Stimulated activated memory B cell treated with anti-CD40 and anti-IgM and Interleukin-4, amounts not matched to agents 10 μg/mL and 1 μg/mL and 100 μg/mL, for 72 hours (primary cell): ENCODE data around the gene CNTNAP2.

Source experiments
- ATAC-seq: fragments of 150-1000 bp; cut with Tn5 transposase; 2 replicates; pipeline ENCODE4 v1.10.0; 2021
- H3K27ac Mint-ChIP-seq: one replicate; pipeline ENCODE4 v1.8.0; 2022; ENCODE audit warnings: mild to moderate bottlenecking, mixed read lengths
- H3K27me3 Mint-ChIP-seq: one replicate; pipeline ENCODE4 v1.8.0; 2022; ENCODE audit warnings: mixed read lengths
- H3K36me3 Mint-ChIP-seq: one replicate; pipeline ENCODE4 v1.8.0; 2022; ENCODE audit warnings: mixed read lengths
- H3K4me1 Mint-ChIP-seq: one replicate; pipeline ENCODE4 v1.8.0; 2022; ENCODE audit warnings: mixed read lengths
- H3K4me3 Mint-ChIP-seq: one replicate; pipeline ENCODE4 v1.8.0; 2022; ENCODE audit warnings: mild to moderate bottlenecking, moderate library complexity, mixed read lengths
- H3K9me3 Mint-ChIP-seq: one replicate; pipeline ENCODE4 v1.8.0; 2022; ENCODE audit warnings: mixed read lengths

CNTNAP2 gene

DNA sequence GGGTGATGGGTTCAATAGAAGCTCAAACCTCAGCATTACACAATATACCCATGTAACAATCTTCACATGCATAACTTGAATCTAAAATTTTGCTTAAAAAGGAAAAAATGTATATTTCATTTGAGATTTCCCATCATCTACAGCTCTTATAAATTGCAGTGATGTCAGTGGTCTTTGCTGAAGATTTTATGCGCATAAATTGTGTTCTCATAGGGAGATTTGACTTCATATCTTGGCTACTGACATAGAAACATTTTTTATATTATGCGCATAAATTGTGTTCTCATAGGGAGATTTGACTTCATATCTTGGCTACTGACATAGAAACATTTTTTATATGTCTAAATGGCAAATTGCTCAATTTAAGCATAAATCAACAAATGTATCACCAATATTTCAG is 1348.6 kb downstream of the CNTNAP2 start:
- Mint-ChIP-seq H3K4me3 (no peak overlapping the region), H3K27me3 (no peaks in the 10 kb centered on the region), H3K27ac (no peak overlapping the region), H3K9me3 (peaks cover 6% of the 10 kb centered on the region), H3K4me1 (no peaks in the 10 kb centered on the region), H3K36me3 (no peaks in the 10 kb centered on the region)
- ATAC-seq, result no peak

DNA sequence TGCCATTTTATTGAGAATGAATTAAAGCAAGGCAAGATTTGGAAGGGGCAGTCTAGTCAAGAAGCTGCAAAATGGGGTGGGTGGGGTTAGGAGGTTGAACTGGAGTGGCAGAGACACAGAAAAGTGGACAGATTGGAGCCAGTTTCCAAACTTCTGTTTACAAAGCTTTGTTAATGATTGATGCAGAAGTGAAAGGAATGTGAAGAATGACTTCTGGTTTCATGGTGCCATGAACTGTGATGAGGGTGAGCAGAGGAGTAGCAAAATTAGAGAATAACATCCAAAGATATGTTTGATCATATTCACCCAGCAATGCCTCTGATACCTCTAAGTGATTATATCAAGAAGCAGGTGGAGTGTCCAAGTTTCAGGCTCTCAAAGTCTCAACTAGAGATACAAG is 1356.0 kb downstream of the CNTNAP2 start:
- no peak overlapping the region for H3K4me3 Mint-ChIP-seq
- no peaks in the 10 kb centered on the region for H3K4me1 Mint-ChIP-seq
- H3K27me3 Mint-ChIP-seq, result no peaks in the 10 kb centered on the region
- no peak overlapping the region for H3K27ac Mint-ChIP-seq
- ATAC-seq, result no peak
- peaks cover 8% of the 10 kb centered on the region for H3K9me3 Mint-ChIP-seq
- no peaks in the 10 kb centered on the region for H3K36me3 Mint-ChIP-seq

DNA sequence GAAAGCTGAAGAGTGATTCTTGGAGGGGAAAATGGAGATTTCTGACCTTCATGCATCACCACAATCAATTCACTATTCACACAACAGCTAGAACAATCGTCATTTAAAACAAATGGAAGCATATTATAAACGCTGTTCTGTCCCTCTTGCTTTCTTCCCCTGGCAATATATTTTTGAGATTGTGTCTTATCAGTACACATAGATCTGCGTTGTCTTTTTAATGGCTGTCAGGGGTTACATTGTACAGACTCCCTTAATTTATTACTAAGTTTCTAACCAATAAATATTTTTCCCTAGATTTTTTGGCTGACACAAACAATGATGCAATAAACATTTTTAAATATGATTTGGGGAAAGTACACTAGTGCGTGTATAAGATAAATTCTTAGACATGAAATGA is 1358.3 kb downstream of the CNTNAP2 start:
- H3K9me3 Mint-ChIP-seq, result peaks cover 8% of the 10 kb centered on the region
- no peaks in the 10 kb centered on the region for H3K27me3 Mint-ChIP-seq
- H3K4me3 Mint-ChIP-seq, result no peak overlapping the region
- no peak for ATAC-seq
- H3K4me1 Mint-ChIP-seq, result no peaks in the 10 kb centered on the region
- H3K27ac Mint-ChIP-seq, result no peak overlapping the region
- H3K36me3 Mint-ChIP-seq, result no peaks in the 10 kb centered on the region

DNA sequence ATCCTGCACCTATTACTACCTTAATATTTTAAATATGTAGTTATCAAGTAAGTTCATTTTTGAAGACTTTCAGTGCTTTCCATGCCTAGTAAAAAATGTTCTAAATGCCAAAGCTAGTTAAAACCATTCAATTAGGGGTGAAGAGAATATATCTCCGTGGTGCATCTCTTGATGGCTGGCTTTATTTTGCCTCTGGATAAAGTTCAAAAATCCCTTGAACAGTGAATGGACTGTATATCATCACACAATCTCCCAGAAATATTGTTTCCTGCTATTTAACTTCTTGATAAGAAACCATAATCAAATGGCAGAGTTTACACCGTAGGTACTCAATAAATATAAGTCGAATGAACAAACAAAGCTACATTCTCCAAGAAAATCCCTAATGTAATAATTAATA is 1360.9 kb downstream of the CNTNAP2 start:
- Mint-ChIP-seq H3K4me1 (no peaks in the 10 kb centered on the region), H3K27ac (no peak overlapping the region), H3K4me3 (no peak overlapping the region), H3K27me3 (no peaks in the 10 kb centered on the region), H3K36me3 (no peaks in the 10 kb centered on the region), H3K9me3 (peaks cover 3% of the 10 kb centered on the region)
- no peak for ATAC-seq

DNA sequence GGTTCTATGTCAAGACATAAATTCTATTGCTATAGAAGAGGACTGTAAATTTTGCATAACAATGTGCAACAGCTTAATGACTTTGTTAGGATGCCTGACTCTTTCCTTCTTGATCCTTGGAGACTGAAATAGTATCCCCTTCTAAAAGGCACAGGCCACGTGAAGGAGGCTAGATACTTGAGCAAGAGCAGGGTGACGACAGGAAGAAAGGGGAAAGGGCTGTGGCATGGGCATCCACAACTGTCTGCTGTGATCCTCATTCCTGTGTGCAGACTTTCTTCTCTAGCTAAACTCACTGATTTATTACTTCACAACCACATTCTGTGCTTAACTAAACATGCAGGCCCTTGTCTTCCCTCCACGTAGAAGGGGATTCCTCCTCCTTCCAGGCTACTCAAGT is 1362.2 kb downstream of the CNTNAP2 start:
- no peaks in the 10 kb centered on the region for H3K36me3 Mint-ChIP-seq
- ATAC-seq, result no peak
- no peaks in the 10 kb centered on the region for H3K4me1 Mint-ChIP-seq
- H3K4me3 Mint-ChIP-seq, result no peak overlapping the region
- H3K27me3 Mint-ChIP-seq, result no peaks in the 10 kb centered on the region
- no peak overlapping the region for H3K27ac Mint-ChIP-seq
- peaks cover 3% of the 10 kb centered on the region for H3K9me3 Mint-ChIP-seq

DNA sequence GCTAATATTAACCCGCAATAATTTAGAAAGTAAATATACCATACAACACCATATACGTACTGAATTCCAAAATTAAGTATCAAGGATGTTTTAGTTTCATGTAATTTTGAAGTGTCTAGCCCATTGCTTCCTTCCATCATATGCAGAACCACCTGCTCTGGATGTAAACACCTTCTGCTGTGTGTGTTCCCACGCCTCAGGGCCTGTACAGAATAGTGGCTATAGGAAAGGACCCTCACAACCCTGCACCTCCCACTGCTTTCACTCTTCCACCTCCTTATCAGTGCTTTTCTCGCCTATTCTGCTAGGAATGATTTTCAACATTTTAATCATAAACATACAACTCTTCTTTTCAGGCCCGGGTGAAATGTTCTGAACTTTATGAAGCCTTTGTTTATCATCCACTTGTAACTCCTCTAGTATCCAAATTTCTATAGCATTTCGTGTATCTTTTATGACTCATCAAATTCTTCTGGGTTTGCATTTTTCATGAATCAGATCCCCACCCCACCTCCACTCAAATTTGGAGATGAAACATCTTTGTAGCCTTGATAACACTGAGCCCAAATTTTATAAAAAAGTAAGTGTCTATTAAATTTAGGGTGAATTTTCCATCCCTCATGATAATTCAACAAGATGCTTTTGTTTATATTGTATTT is 1367.2 kb downstream of the CNTNAP2 start:
- no peak for ATAC-seq
- Mint-ChIP-seq H3K4me3 (no peak overlapping the region), H3K9me3 (no peaks in the 10 kb centered on the region), H3K27me3 (no peaks in the 10 kb centered on the region), H3K36me3 (no peaks in the 10 kb centered on the region), H3K4me1 (no peaks in the 10 kb centered on the region), H3K27ac (no peak overlapping the region)

DNA sequence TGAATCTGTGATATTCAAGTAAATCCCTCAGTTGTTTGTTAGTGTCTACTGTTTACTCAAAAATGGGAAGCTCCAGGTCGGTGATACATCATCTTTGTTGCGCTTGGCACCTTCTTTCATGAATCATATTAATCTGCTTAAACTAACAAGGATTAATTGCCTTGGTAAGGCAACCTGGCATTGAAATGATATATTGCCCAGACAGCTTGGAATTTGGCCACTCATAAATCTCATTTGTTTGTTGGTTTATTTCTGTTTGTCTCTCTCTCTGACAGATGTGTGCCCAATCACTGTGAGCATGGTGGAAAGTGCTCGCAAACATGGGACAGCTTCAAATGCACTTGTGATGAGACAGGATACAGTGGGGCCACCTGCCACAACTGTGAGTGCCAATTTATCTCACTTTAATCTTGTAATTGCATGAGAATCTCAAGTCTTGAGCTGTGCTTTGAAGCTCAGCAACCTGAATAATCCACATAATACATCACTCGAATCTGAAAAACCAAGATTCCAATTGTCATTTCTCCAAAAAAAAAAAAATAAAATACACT is 1369.1 kb downstream of the CNTNAP2 start:
- Mint-ChIP-seq H3K36me3 (no peaks in the 10 kb centered on the region), H3K9me3 (no peaks in the 10 kb centered on the region), H3K27ac (no peak overlapping the region), H3K27me3 (no peaks in the 10 kb centered on the region), H3K4me3 (no peak overlapping the region), H3K4me1 (no peaks in the 10 kb centered on the region)
- ATAC-seq, result no peak

DNA sequence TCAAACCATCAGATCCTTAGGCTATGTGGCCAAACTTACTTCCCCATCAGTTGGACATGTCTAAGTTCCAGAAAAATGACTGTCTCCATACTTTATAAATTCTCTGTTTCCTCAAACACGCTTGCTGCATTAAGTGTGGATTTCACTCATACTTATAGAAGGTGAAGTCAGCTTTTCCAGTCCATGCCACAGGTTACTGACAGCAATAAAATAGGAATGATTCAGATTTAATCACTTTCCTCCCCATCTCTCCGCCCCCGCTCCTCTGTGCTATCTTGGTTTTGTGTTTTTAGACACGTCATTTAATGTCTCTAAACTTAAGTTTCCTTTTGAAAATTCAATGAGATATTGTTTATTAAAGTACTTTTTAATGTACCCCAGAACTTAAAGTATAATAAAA is 1376.0 kb downstream of the CNTNAP2 start:
- no peaks in the 10 kb centered on the region for H3K4me1 Mint-ChIP-seq
- no peak overlapping the region for H3K27ac Mint-ChIP-seq
- peaks cover 5% of the 10 kb centered on the region for H3K9me3 Mint-ChIP-seq
- no peak overlapping the region for H3K4me3 Mint-ChIP-seq
- no peak for ATAC-seq
- H3K36me3 Mint-ChIP-seq, result no peaks in the 10 kb centered on the region
- no peaks in the 10 kb centered on the region for H3K27me3 Mint-ChIP-seq

DNA sequence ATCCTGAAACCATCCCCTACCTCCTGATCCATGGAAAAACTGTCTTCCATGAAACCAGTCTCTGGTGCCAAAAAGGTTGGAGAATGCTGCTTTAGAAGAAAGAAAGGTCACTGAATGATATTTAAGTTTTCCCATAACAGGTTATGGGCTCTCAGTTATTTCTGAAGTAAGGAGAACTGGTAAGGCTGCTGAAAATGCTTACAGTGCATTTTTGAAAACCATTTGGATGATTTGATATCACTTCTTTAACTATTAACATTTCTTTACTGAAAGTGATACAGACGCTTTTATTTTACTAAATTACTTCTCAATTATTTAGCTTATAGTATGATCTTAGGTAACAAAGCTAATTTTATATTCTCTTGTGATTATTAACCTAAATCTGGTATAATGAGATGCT is 1379.6 kb downstream of the CNTNAP2 start:
- Mint-ChIP-seq H3K4me1 (no peaks in the 10 kb centered on the region), H3K36me3 (no peaks in the 10 kb centered on the region), H3K27me3 (no peaks in the 10 kb centered on the region), H3K27ac (no peak overlapping the region), H3K4me3 (no peak overlapping the region), H3K9me3 (peaks cover 3% of the 10 kb centered on the region)
- ATAC-seq, result no peak

DNA sequence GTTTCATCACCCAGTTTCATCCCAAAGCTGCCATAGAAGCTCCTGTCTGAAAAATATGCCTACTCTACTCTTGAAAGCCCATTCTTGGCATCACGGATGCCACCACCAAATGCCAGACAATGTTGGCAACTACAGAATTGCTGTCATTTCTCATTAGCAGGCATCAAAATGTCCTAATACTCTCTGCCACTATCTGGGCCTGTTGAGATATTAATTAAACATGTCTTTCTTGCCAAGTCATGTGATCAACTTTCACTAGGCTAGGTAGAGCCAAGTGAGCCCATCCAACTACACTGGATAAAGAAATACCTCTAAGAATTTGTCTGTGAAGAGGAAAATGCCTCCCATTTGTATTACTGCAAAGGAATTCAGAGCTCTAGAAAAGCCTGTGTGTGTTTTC is 1380.6 kb downstream of the CNTNAP2 start:
- no peak for ATAC-seq
- no peaks in the 10 kb centered on the region for H3K27me3 Mint-ChIP-seq

DNA sequence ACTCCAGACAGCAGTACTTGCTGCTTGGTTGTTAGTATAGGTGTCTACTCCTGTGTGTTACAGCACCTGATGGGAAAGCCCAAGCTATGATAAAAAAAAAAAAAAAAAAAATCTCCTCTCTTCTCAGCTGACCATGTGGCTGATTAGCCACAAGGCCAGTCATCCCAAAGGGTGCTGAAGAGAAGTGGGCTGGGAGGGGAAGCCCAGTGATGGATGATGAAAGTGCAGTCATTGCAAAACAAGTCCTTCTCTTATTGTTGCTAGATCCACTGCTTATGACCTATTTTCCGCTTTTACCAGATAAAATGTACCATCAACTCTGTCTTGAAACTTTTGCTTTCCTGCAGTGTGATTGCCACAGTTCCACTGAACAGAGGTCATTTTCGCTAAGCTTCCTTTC is 1381.5 kb downstream of the CNTNAP2 start:
- no peak for ATAC-seq
- no peaks in the 10 kb centered on the region for H3K27me3 Mint-ChIP-seq
- H3K4me3 Mint-ChIP-seq, result no peak overlapping the region
- no peaks in the 10 kb centered on the region for H3K36me3 Mint-ChIP-seq
- no peaks in the 10 kb centered on the region for H3K9me3 Mint-ChIP-seq
- no peak overlapping the region for H3K27ac Mint-ChIP-seq
- no peaks in the 10 kb centered on the region for H3K4me1 Mint-ChIP-seq

More for the DNA sequence above, 1380.6 kb downstream of the CNTNAP2 start:
- no peak overlapping the region for H3K27ac Mint-ChIP-seq
- H3K36me3 Mint-ChIP-seq, result no peaks in the 10 kb centered on the region
- no peak overlapping the region for H3K4me3 Mint-ChIP-seq
- no peaks in the 10 kb centered on the region for H3K9me3 Mint-ChIP-seq
- H3K4me1 Mint-ChIP-seq, result no peaks in the 10 kb centered on the region

DNA sequence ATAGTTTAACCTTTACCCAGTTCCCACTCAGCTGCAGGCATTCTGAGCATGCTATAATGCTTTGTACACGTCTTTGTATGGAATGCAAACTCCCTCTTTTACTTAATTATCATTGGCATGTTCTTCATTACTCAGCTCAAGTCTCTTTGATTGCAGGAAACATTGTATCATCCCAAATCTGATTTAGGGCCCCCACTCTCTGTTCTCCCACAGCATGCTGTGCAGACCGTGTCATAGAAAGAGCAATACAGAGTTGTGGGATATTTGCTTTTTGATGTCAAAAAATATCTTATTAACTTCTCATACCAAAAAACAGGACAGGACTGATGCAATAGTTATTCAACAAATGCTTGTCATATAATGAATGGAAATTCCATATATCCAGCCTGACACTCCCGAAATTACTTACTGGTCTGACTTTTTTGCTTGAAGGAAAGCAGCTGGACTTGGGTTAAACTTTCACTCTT is 1392.5 kb downstream of the CNTNAP2 start:
- peaks cover 12% of the 10 kb centered on the region for H3K9me3 Mint-ChIP-seq
- no peaks in the 10 kb centered on the region for H3K36me3 Mint-ChIP-seq
- no peaks in the 10 kb centered on the region for H3K4me1 Mint-ChIP-seq
- no peak overlapping the region for H3K27ac Mint-ChIP-seq
- H3K27me3 Mint-ChIP-seq, result no peaks in the 10 kb centered on the region
- no peak for ATAC-seq
- no peak overlapping the region for H3K4me3 Mint-ChIP-seq

DNA sequence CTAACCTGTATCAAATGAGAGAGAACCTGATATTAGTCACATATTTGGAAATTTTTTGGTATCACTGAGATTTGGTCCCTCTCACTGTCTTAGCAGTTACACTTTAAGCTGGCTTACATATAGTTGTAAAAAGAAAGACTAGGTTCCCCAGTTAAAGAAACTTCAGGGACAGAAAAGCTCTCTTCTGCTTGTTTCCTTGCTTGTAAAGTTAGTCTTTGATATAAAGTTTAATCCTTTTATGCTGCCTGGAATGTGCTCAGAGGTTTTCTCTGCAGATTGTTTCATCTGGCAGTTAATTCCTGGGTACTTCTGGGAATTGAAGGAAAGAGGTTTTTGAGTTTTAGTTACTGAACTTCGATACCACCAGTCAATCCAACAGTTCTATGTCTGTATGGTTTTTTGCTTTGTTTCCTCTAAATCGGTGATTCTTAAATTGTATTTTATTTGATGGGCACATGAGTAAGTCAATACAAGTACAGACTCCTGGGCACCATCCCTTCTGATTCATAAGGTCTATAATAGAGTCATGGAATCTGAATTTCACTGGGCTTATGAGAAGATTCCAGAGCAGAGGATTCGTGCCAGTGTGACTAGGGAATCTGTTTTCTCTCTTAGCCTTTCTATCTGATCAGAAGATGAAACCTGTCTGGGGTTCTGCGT is 1393.1 kb downstream of the CNTNAP2 start:
- H3K4me1 Mint-ChIP-seq, result no peaks in the 10 kb centered on the region
- no peaks in the 10 kb centered on the region for H3K36me3 Mint-ChIP-seq
- no peaks in the 10 kb centered on the region for H3K27me3 Mint-ChIP-seq
- no peak for ATAC-seq
- H3K27ac Mint-ChIP-seq, result no peak overlapping the region
- H3K9me3 Mint-ChIP-seq, result peaks cover 12% of the 10 kb centered on the region
- no peak overlapping the region for H3K4me3 Mint-ChIP-seq

DNA sequence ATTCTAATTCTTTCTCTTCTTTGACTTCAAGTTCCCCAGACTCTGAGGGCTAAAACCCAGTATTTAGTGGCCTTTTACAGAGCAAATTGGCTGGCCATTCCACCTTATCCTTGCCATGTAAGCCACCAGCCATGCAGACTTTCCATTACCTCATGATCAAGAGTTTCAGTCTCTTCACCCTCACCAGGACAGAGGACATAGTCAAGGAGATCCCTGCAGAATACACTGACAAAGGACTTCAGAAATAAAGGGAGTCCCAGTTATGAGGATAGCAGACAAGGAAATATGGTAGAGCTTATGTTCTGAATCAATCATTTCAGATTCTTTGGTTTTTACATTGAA is 1393.6 kb downstream of the CNTNAP2 start:
- H3K27ac Mint-ChIP-seq, result no peak overlapping the region
- H3K9me3 Mint-ChIP-seq, result peaks cover 12% of the 10 kb centered on the region
- no peaks in the 10 kb centered on the region for H3K4me1 Mint-ChIP-seq
- no peaks in the 10 kb centered on the region for H3K36me3 Mint-ChIP-seq
- H3K4me3 Mint-ChIP-seq, result no peak overlapping the region
- no peak for ATAC-seq
- no peaks in the 10 kb centered on the region for H3K27me3 Mint-ChIP-seq

DNA sequence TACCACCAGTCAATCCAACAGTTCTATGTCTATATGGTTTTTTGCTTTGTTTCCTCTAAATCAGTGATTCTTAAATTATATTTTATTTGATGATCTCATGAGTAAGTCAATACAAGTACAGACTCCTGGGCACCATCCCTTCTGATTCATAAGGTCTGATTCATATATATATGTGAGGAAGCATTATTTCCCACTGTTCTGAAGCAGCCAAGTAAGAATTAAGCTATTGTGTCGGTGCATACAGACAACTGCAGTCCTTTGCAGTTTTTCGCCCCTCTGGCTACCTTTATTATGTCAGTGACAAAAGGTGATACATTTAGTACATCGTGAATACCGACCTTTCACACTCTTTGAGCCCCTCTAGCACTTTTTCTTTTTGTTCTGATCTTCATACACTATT is 1394.3 kb downstream of the CNTNAP2 start:
- H3K4me1 Mint-ChIP-seq, result no peaks in the 10 kb centered on the region
- no peak overlapping the region for H3K4me3 Mint-ChIP-seq
- H3K27me3 Mint-ChIP-seq, result no peaks in the 10 kb centered on the region
- no peak for ATAC-seq
- H3K9me3 Mint-ChIP-seq, result peaks cover 12% of the 10 kb centered on the region
- no peaks in the 10 kb centered on the region for H3K36me3 Mint-ChIP-seq
- no peak overlapping the region for H3K27ac Mint-ChIP-seq

DNA sequence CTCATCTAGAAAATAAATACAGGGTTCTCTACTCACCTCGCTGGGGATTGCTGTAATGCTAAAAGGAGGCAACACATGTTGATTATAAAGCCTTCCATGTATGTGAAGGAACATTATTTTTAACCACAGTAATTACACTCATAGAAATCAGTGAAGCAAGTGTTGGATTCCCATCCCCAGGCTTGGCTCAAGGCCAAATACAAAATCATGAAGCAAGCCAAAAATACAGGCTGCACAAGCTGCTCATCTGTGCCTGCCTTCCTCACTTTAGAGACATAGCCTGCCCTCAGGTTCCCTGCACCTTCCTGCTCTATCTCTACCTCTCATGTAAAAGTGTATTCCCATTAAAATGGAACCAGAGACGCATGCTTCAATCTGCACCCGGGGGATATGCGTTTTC is 1396.8 kb downstream of the CNTNAP2 start:
- no peak for ATAC-seq
- Mint-ChIP-seq H3K4me3 (no peak overlapping the region), H3K27me3 (no peaks in the 10 kb centered on the region), H3K27ac (no peak overlapping the region), H3K36me3 (no peaks in the 10 kb centered on the region), H3K4me1 (no peaks in the 10 kb centered on the region), H3K9me3 (no peaks in the 10 kb centered on the region)
